HG03139 (cell line): ENCODE measurements around the gene ADAM12.
"Not testable (repeated sequence)": the region's sequence is repeated elsewhere in the genome, so short reads cannot be mapped to it uniquely, and the experiment has no call there.

Experiments
- ATAC-seq: cut with Tn5 transposase; IDR thresholded peaks from one replicate; pipeline ENCODE4 v1.9.1; 2021; ENCODE audit not compliant: unreplicated experiment

ADAM12 gene

GRCh38 chr10:126402721-126403695 is 14.7 kb upstream of the ADAM12 start:
- ATAC-seq, result no peak

- no peak for ATAC-seq
These were observed 12.4 kb upstream of the ADAM12 start for GRCh38 chr10:126400641-126401040.

- ATAC-seq, result no peak
These were observed 10.6 kb upstream of the ADAM12 start for GRCh38 chr10:126398924-126399323.

DNA sequence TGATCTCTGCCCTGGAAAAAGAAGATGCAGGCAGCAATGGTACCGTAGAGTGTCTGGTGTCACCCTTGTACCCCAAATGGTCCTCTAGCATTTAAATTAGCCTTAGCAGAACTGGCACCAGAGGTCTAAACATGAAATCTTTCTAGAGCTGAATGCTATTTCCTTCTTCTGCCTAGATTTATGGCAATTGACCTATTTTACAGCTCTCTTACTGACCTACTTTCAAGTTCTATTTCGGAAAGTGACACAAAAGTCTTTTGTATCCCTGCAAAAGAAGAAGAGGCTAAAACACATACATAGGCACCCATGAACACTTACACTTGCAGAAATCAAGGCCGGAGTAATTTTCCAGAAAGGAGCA is 10.1 kb upstream of the ADAM12 start:
- no peak for ATAC-seq

DNA sequence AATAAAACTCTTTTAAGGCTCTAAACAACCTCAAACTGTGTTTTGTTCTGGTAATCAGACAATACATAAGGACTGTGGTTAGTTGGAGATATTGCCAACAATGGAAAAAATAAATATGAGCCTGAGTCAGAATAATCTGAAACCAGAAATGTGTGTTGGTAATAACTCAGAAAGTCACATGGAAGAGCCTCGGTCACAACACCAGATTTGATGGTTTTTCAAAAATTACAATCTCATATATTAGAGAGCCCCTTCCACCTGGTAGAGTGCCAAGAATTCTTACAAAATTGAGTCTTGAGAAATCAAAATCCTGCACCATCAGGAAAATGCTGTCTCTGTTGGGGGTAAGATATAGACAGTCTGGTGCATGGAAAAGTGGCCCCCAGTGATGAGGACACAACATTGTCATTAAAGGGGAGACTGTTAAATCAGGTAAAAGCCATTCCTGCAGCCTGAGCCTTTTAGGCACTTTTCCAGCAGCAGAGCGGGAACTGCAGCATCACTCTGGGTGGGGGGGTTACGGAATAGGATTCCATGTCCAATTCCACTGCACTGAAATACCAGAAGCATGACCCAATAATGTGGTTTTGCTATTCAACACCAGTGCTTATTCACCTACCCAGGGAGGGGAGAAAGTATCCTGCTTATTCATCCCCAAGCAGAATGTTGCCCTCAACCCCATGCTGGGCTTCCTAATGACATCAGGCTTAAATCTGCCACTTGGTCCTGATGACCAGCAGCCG is 9.5 kb upstream of the ADAM12 start:
- ATAC-seq, result no peak

GRCh38 chr10:126397156-126397555 is 8.9 kb upstream of the ADAM12 start:
- no peak for ATAC-seq

DNA sequence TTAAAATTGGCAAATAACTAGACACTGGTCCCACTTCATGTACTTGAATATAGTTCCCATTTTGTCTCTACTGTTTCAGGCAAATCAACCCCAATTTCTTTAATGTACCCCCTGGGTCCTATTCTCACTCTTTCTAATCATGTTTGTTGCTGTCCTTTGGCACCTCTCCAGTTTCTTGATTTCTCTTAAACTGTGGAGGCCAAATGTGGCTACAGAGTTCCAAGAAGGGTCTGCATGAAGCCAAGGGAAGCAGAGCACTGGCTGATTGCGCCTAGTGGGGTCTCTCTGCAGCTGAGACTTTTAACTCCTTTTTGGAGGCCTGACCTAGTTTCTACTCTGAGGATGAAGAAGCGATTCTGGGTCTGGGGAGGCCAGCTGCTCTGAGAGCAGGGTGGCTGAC is 6.7 kb upstream of the ADAM12 start:
- no peak for ATAC-seq

- no peak for ATAC-seq
These were observed 4.8 kb upstream of the ADAM12 start for GRCh38 chr10:126393076-126393475.

DNA sequence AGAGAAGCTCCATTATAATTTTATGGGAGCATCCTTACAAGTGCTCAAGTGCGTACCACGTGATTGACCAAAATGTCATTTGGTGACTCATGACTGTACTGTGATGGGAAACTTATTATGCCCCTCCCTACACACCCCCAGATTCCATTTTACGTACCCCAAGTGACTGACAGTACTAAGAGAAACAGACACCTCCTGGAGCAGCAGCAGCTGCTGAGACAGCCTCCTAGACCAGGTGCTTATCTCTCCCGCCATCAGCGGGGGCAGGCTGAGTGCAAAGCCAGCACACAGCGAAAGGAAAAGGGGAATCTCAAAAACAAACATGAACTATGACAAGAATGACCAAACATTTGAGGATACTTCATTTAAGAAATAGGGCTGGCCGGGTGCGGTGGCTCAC is 4.2 kb upstream of the ADAM12 start:
- no peak for ATAC-seq

DNA sequence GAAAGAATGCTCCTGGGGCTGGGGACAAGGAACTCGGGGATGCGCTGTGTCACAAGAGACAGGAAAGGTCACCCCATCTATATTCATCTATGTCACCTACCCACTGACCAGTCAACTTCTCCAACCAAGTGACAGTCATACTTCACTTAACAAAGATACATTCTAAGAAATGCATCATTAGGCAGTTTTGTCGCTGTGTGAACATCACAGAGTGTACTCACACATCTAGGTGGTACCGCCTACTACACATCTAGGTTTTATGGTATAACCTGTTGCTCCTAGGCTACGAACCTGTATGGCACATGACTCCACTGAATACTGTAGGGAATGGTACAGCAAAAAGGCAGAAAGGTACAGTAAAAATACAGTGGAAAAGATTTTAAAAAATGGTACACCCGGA is 3.8 kb upstream of the ADAM12 start:
- ATAC-seq, result no peak

GRCh38 chr10:126391192-126391885 is 3.1 kb upstream of the ADAM12 start:
- no peak for ATAC-seq

- no peak for ATAC-seq
These were observed 2.0 kb upstream of the ADAM12 start for GRCh38 chr10:126390324-126390723.

DNA sequence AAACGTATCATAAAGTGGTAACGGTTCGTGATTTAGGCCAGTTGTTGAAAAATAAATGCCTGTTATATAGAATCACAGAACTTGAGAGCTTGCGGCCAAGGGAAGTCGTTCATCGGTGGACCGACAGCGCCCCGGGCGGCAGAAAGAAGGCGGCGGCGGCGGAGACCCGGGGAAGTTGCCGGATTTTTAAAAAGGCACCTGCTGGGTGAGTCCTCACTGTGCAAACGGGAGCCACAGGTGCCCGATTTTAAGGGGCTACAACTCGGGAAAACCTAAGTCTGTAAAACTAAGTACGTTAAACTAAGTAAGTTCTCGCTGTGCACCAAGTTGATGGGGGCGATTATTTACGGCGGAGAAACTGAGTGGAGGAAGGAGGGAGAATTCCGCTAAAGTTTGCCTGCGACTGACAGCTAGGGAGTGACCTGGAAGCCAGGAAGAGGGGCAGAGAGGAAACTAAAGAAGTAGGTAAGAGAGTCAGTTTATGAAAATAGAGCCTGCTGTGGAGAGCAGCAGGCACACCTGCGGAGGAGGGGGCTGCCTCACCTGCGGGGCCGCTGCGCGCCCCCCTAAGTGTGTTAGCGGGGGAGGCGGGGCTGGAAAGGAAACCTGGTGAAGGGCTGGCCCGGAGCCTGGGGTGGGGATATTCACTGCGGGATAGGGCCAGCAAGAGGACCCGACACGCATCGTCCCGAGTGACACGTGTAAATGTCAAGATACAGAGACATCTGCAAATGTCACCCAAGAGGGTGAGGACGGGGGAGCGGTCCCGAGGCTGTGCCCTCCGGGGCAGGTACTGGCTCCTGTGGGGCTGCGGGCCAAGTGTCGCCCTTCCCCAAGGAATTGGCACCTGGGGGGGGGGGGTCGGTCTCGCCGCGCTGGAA is 996 bp downstream of the ADAM12 start:
- no peak for ATAC-seq

- ATAC-seq, result no peak
These were observed 3.9 kb downstream of the ADAM12 start for GRCh38 chr10:126384269-126384873.

DNA sequence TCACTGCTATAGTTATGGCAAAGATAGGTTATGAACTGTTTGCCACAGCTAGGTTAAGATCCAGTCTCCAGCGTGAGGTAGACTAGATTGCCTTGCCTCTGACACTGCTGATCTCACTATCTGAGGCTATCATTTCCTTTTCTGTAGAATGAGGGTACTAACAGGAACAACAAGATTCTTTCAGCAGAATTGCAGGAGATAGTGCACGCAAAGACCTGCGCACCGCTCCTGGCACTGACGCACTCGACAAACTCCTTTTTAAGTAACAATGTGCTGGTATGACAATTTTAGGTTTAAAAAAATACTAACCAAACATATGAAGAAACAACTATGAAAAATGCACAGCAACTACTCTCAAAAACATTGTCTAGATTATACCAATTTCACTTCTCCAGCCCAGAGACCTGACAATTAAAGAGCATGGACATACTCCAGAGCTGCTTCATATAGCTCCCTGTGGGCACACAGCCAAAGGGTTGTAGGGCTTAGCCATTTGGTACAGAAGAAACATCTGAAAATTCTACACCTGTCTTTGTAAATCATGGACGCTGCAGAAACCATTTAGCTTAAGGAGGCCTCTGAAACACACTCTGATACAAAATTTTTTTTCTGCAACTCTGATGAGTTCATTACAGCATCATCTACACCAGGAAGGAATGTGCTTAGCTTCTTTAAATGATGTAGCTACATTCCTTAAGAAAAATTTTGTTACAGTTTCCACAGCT is 7.8 kb downstream of the ADAM12 start:
- no peak for ATAC-seq

GRCh38 chr10:126379166-126379565 is 9.1 kb downstream of the ADAM12 start:
- ATAC-seq, result not testable (repeated sequence)

- ATAC-seq, result no peak
These were observed 11.3 kb downstream of the ADAM12 start for GRCh38 chr10:126376956-126377355.

GRCh38 chr10:126375926-126376554 is 12.2 kb downstream of the ADAM12 start:
- no peak for ATAC-seq

GRCh38 chr10:126375299-126375698 is 13.0 kb downstream of the ADAM12 start:
- ATAC-seq, result no peak
